Jurkat, Clone E6-1 (cell line): Measurements from ENCODE around the gene OR2T10.
"Not testable (repeated sequence)": the region's sequence is repeated elsewhere in the genome, so short reads cannot be mapped to it uniquely, and the experiment has no call there.

ENCODE experiments used
- DNase-seq: peaks from one replicate; pipeline ENCODE4 v3.0.0-alpha.2; 2011; ENCODE audit warnings: low read depth, low spot score
- H3K4me3 ChIP-seq: 2 replicates; pipeline ENCODE4 v1.5.1; 2011; ENCODE audit warnings: mild to moderate bottlenecking, low read length, control low read depth, moderate library complexity

The OR2T10 gene

GRCh38 chr1:248610301-248610700 is 12.8 kb upstream of the OR2T10 start:
- no peak overlapping the region for H3K4me3 ChIP-seq
- no peak for DNase-seq

GRCh38 chr1:248599396-248599795 is 1.9 kb upstream of the OR2T10 start:
- DNase-seq: no peak
- no peak overlapping the region for H3K4me3 ChIP-seq

- no peak for DNase-seq
- no peak overlapping the region for H3K4me3 ChIP-seq
Observed at GRCh38 chr1:248596615-248597014, 885 bp downstream of the OR2T10 start.

- no peak for DNase-seq
- H3K4me3 ChIP-seq: no peak overlapping the region
Observed at GRCh38 chr1:248593226-248593625, 4.3 kb downstream of the OR2T10 start.

GRCh38 chr1:248592655-248593054 is 4.8 kb downstream of the OR2T10 start:
- no peak overlapping the region for H3K4me3 ChIP-seq
- DNase-seq: no peak

- no peak for DNase-seq
- H3K4me3 ChIP-seq: no peak overlapping the region
Observed at GRCh38 chr1:248590055-248590454, 7.4 kb downstream of the OR2T10 start.

- no peak for DNase-seq
- H3K4me3 ChIP-seq: no peak overlapping the region
Observed at GRCh38 chr1:248589334-248589733, 8.2 kb downstream of the OR2T10 start.

GRCh38 chr1:248585266-248585665 is 12.2 kb downstream of the OR2T10 start:
- no peak overlapping the region for H3K4me3 ChIP-seq
- no peak for DNase-seq

- H3K4me3 ChIP-seq: no peak overlapping the region
- DNase-seq: no peak
Observed at GRCh38 chr1:248576260-248576980, 21.1 kb downstream of the OR2T10 start.

GRCh38 chr1:248574657-248575056 is 22.8 kb downstream of the OR2T10 start, which contains the start of gene OR2T34:
Gene OR2T34 (minus strand): TSS chr1:248574757. CDS start chr1:248574757, 0 bp downstream.
- DNase-seq, H3K4me3 ChIP-seq: not testable (repeated sequence)

GRCh38 chr1:248573856-248574255 is 23.6 kb downstream of the OR2T10 start:
- not testable (repeated sequence) for DNase-seq, H3K4me3 ChIP-seq

- DNase-seq, H3K4me3 ChIP-seq: not testable (repeated sequence)
Observed at GRCh38 chr1:248572049-248572448, 25.5 kb downstream of the OR2T10 start.

- DNase-seq: not testable (repeated sequence)
Observed at GRCh38 chr1:248570811-248571210, 26.7 kb downstream of the OR2T10 start.

GRCh38 chr1:248569049-248569448 is 28.5 kb downstream of the OR2T10 start:
- not testable (repeated sequence) for H3K4me3 ChIP-seq, DNase-seq

More at GRCh38 chr1:248570811-248571210, 26.7 kb downstream of the OR2T10 start:
- H3K4me3 ChIP-seq: not testable (repeated sequence)

GRCh38 chr1:248565530-248566373 is 31.7 kb downstream of the OR2T10 start:
- not testable (repeated sequence) for DNase-seq

GRCh38 chr1:248562672-248563071 is 34.8 kb downstream of the OR2T10 start, which contains the start of gene OR2T29:
Gene OR2T29 (minus strand): TSS chr1:248562772. CDS start chr1:248559491, 3,281 bp downstream.
- not testable (repeated sequence) for DNase-seq, H3K4me3 ChIP-seq

More at GRCh38 chr1:248565530-248566373, 31.7 kb downstream of the OR2T10 start:
- not testable (repeated sequence) for H3K4me3 ChIP-seq

- H3K4me3 ChIP-seq, DNase-seq: not testable (repeated sequence)
Observed at GRCh38 chr1:248551027-248551426, 46.5 kb downstream of the OR2T10 start.

- DNase-seq, H3K4me3 ChIP-seq: not testable (repeated sequence)
Observed at GRCh38 chr1:248547383-248547782, 50.1 kb downstream of the OR2T10 start.
